Measurements from ENCODE around the gene ATP1A1. TPM values are rescaled to one million over a fixed set of nuclear protein-coding genes. Genes with fewer than 3 reads are reported as not detected.

The ATP1A1 gene
- polyA plus RNA-seq, 3 donors = 32.3 to 135 (median 32.7) TPM

DNA sequence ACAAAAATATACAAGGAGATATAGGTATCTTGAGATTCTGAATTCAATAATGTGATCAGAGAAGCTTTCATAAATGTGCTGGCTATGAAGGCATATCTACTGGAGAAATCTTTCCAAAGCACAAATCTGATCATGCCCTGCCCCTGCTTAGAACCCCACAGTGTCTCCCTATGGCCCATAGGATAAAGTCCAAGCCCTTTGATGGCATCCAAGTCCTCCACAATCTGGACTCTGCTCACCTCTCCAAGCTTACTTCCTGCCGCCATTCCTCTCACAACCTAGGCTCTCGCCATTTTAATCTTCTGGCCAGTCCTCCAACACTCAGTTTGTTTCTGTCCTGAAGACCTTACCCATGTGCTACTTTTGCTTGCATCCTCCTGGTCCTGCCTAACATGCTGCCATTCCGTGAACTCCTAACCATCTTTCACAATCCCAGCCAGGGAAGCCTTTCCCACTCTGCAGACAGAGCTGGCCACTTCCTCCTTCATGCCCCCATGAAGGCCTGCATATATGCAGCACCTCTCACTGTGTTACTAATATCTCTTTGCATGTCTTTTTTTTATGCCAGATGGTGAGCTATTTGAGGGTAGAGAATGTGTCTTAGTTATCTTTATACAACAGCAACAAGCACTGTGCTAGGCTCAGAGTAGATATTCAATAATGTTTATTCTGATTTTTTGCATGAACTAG is 5.6 kb upstream of the ATP1A1 start:
- peak in 1 of 3 donors; percentile 21 for DNase-seq
- H3K27me3 ChIP-seq (ENCODE audit: control insufficient read depth in 2 of 2, insufficient read depth in 2 of 2, low read length in 2 of 2) = no peaks in the 10 kb centered on the region
- Mint-ChIP-seq H3K27ac (no peak overlapping the region), H3K27me3 (ENCODE audit: low read depth in 3 of 3) (peaks cover 5 to 9% (median 6%) of the 10 kb centered on the region in 3 donors), H3K4me3 (peak overlapping the region in 1 of 2 donors; percentile 21), H3K4me1 (peaks cover 15% of the 10 kb centered on the region), H3K9me3 (no peaks in the 10 kb centered on the region), H3K36me3 (no peaks in the 10 kb centered on the region)
- 59% methylated on average over 3 of the region's 3 CpGs for WGBS (ENCODE audit: insufficient coverage)
- no peaks in the 10 kb centered on the region for H3K79me2 ChIP-seq (ENCODE audit: insufficient read depth, low read length)
- TF ChIP-seq, protein P1, sequence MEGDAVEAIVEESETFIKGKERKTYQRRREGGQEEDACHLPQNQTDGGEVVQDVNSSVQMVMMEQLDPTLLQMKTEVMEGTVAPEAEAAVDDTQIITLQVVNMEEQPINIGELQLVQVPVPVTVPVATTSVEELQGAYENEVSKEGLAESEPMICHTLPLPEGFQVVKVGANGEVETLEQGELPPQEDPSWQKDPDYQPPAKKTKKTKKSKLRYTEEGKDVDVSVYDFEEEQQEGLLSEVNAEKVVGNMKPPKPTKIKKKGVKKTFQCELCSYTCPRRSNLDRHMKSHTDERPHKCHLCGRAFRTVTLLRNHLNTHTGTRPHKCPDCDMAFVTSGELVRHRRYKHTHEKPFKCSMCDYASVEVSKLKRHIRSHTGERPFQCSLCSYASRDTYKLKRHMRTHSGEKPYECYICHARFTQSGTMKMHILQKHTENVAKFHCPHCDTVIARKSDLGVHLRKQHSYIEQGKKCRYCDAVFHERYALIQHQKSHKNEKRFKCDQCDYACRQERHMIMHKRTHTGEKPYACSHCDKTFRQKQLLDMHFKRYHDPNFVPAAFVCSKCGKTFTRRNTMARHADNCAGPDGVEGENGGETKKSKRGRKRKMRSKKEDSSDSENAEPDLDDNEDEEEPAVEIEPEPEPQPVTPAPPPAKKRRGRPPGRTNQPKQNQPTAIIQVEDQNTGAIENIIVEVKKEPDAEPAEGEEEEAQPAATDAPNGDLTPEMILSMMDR (IDR thresholded peaks at IDR 0.05) = no peak
- H3K36me3 ChIP-seq (replicated peaks in 1 of 2; ENCODE audit: control insufficient read depth in 1 of 2, insufficient read depth in 2 of 2, low read length in 2 of 2) = no peaks in the 10 kb centered on the region
- H3K4me2 ChIP-seq (replicated peaks; ENCODE audit: extremely low read depth, low read length, poor library complexity, severe bottlenecking) = no peak overlapping the region
- no peaks in the 10 kb centered on the region for H3K9me3 ChIP-seq (replicated peaks in 1 of 2; ENCODE audit: control insufficient read depth in 1 of 2, insufficient read depth in 1 of 2, low read length in 2 of 2)
- H3K27ac ChIP-seq (ENCODE audit: low read depth in 1 of 2, low read length in 2 of 2) = no peak overlapping the region
- intact Hi-C loops (cut with micrococcal nuclease) = loop anchor here in 1 of 2 donors (10.0 kb wide), 1 partner anchor 57 kb away; no protein-coding TSS in a partner anchor
- H2AFZ ChIP-seq (ENCODE audit: insufficient read depth, low read depth, low read length, poor library complexity, severe bottlenecking) = no peak overlapping the region
- H3K4me3 ChIP-seq (replicated peaks in 1 of 3; ENCODE audit: low read depth in 2 of 3, low read length in 3 of 3) = no peak overlapping the region
- peaks cover 10% of the 10 kb centered on the region in 2 donors for H3K4me1 ChIP-seq (ENCODE audit: control insufficient read depth in 1 of 2, insufficient read depth in 2 of 2, low read length in 2 of 2)
- no peaks in the 10 kb centered on the region for H4K20me1 ChIP-seq (ENCODE audit: insufficient read depth, low read length)
- no peak overlapping the region for H3K9ac ChIP-seq (ENCODE audit: insufficient read depth, low read length, poor library complexity, severe bottlenecking)

DNA sequence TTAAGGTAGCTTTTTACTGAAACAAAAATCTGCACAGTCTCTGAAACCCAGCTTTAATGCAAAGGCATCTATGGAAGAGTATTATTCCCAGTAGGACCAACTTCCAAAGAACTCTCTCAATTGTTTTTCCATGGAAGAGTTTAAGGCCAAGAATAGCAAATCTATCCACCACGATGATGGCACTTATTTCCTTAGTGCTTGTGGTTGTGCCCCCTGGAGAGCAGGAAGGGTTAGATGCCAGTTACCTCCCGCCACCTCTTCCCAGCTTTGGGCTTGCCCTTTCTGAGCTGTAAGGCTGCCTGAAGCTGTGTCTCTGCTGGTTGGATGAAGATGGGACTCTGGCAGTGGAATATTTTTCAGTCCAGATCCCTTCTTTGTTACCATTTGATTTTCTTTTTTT is 4.8 kb upstream of the ATP1A1 start:
- DNase-seq = no peak
- no peaks in the 10 kb centered on the region for H3K27me3 ChIP-seq (ENCODE audit: control insufficient read depth in 2 of 2, insufficient read depth in 2 of 2, low read length in 2 of 2)
- no peak overlapping the region for H3K9ac ChIP-seq (ENCODE audit: insufficient read depth, low read length, poor library complexity, severe bottlenecking)
- Mint-ChIP-seq H3K4me1 (peaks cover 17% of the 10 kb centered on the region), H3K4me3 (no peak overlapping the region), H3K36me3 (no peaks in the 10 kb centered on the region), H3K9me3 (no peaks in the 10 kb centered on the region), H3K27ac (no peak overlapping the region), H3K27me3 (ENCODE audit: low read depth in 3 of 3) (peaks cover 5 to 9% (median 6%) of the 10 kb centered on the region in 3 donors)
- no peaks in the 10 kb centered on the region for H4K20me1 ChIP-seq (ENCODE audit: insufficient read depth, low read length)
- no peak overlapping the region for H2AFZ ChIP-seq (ENCODE audit: insufficient read depth, low read depth, low read length, poor library complexity, severe bottlenecking)
- peaks cover 14 to 15% of the 10 kb centered on the region in 2 donors for H3K4me1 ChIP-seq (ENCODE audit: control insufficient read depth in 1 of 2, insufficient read depth in 2 of 2, low read length in 2 of 2)
- H3K9me3 ChIP-seq (replicated peaks in 1 of 2; ENCODE audit: control insufficient read depth in 1 of 2, insufficient read depth in 1 of 2, low read length in 2 of 2) = no peaks in the 10 kb centered on the region
- no CpG with 5 or more reads among the region's 2 CpGs for WGBS (ENCODE audit: insufficient coverage)
- H3K4me2 ChIP-seq (replicated peaks; ENCODE audit: extremely low read depth, low read length, poor library complexity, severe bottlenecking) = no peak overlapping the region
- intact Hi-C loops (cut with micrococcal nuclease) = loop anchor here in 1 of 2 donors (10.0 kb wide), 1 partner anchor 57 kb away; no protein-coding TSS in a partner anchor
- TF ChIP-seq, protein P1 (IDR thresholded peaks at IDR 0.05) = no peak
- H3K79me2 ChIP-seq (ENCODE audit: insufficient read depth, low read length) = no peaks in the 10 kb centered on the region
- H3K27ac ChIP-seq (ENCODE audit: low read depth in 1 of 2, low read length in 2 of 2) = no peak overlapping the region
- no peaks in the 10 kb centered on the region for H3K36me3 ChIP-seq (replicated peaks in 1 of 2; ENCODE audit: control insufficient read depth in 1 of 2, insufficient read depth in 2 of 2, low read length in 2 of 2)
- H3K4me3 ChIP-seq (replicated peaks in 1 of 3; ENCODE audit: low read depth in 2 of 3, low read length in 3 of 3) = no peak overlapping the region

All from CD14-positive monocyte (primary cell).